Neuronal stem cell (in vitro differentiated cells): ENCODE measurements around the gene PHYH.

Experiments used
- DNase-seq: peaks from one replicate; pipeline ENCODE4 v3.0.0-alpha.2; 2013; ENCODE audit warnings: low spot score
- H2AFZ ChIP-seq: one replicate; pipeline ENCODE4 v1.6.1; 2013; ENCODE audit warnings: mild to moderate bottlenecking, low read length, inconsistent platforms
- H2AK5ac ChIP-seq: 2 replicates; pipeline ENCODE4 v1.6.1; 2013; ENCODE audit warnings: low read depth, mild to moderate bottlenecking, inconsistent platforms, low read length, moderate library complexity, mixed read lengths
- H2BK120ac ChIP-seq: 2 replicates; pipeline ENCODE4 v1.6.1; 2013; ENCODE audit warnings: low read depth, mild to moderate bottlenecking, inconsistent platforms, low read length, moderate library complexity, mixed read lengths
- H2BK12ac ChIP-seq: one replicate; pipeline ENCODE4 v1.6.1; 2013; ENCODE audit warnings: low read length, inconsistent platforms
- H2BK15ac ChIP-seq: 2 replicates; pipeline ENCODE4 v1.6.1; 2013; ENCODE audit warnings: mild to moderate bottlenecking, low read length, inconsistent platforms, mixed read lengths
- H2BK5ac ChIP-seq: one replicate; pipeline ENCODE4 v1.6.1; 2013; ENCODE audit warnings: inconsistent platforms, mild to moderate bottlenecking, low read length, moderate library complexity
- H3K14ac ChIP-seq: one replicate; pipeline ENCODE4 v1.6.1; 2013; ENCODE audit warnings: low read length, inconsistent platforms
- H3K18ac ChIP-seq: 2 replicates; pipeline ENCODE4 v1.6.1; 2013; ENCODE audit warnings: low read length, inconsistent platforms
- H3K23ac ChIP-seq: 2 replicates; pipeline ENCODE4 v1.6.1; 2013; ENCODE audit warnings: low read depth, mild to moderate bottlenecking, mixed read lengths, low read length, inconsistent platforms; ENCODE audit not compliant: poor library complexity
- H3K27ac ChIP-seq: replicated peaks from 3 replicates; pipeline ENCODE4 v1.5.1; 2013; ENCODE audit warnings: low read length, inconsistent platforms
- H3K27me3 ChIP-seq, 3 experiments: 2 replicates each; pipeline ENCODE4 v1.6.1; 2013; ENCODE audit warnings: low read length in 3 of 3, mild to moderate bottlenecking in 2 of 3, inconsistent platforms in 1 of 3, low read depth in 1 of 3, mixed read lengths in 1 of 3, moderate library complexity in 1 of 3; ENCODE audit not compliant: control insufficient read depth in 3 of 3, insufficient read depth in 3 of 3
- H3K36me3 ChIP-seq, 2 donors: replicated peaks in 1 of 2; 2 replicates each; pipeline ENCODE4 v1.6.1; 2013; ENCODE audit warnings: low read length in 2 of 2; ENCODE audit not compliant: control insufficient read depth in 2 of 2, insufficient read depth in 2 of 2
- H3K4ac ChIP-seq: 2 replicates; pipeline ENCODE4 v1.6.1; 2013; ENCODE audit warnings: inconsistent platforms, mild to moderate bottlenecking, low read length, moderate library complexity
- H3K4me1 ChIP-seq, 2 donors: 1 replicate in 1 of 2; 2 replicates in 1 of 2; pipeline ENCODE4 v1.6.1; 2013; ENCODE audit warnings: low read length in 2 of 2, low read depth in 1 of 2; ENCODE audit not compliant: control insufficient read depth in 2 of 2, insufficient read depth in 1 of 2
- H3K4me2 ChIP-seq: one replicate; pipeline ENCODE4 v1.6.1; 2013; ENCODE audit warnings: mild to moderate bottlenecking, low read length, inconsistent platforms; ENCODE audit not compliant: insufficient read depth, poor library complexity, severe bottlenecking
- H3K4me3 ChIP-seq, 2 donors: 2 replicates each; pipeline ENCODE4 v1.5.1; 2013; ENCODE audit warnings: low read length in 2 of 2, mild to moderate bottlenecking in 2 of 2, inconsistent platforms in 1 of 2, moderate library complexity in 1 of 2
- H3K79me1 ChIP-seq: one replicate; pipeline ENCODE4 v1.6.1; 2013; ENCODE audit warnings: low read depth, mild to moderate bottlenecking, inconsistent platforms, low read length, moderate library complexity
- H3K9ac ChIP-seq: one replicate; pipeline ENCODE4 v1.6.1; 2013; ENCODE audit warnings: mild to moderate bottlenecking, low read depth, low read length, inconsistent platforms; ENCODE audit not compliant: poor library complexity
- H3K9me3 ChIP-seq, 2 donors: replicated peaks in 1 of 2; 2 replicates each; pipeline versions ENCODE3 to v1.6.1; 2013; ENCODE audit warnings: low read length in 2 of 2, mild to moderate bottlenecking in 2 of 2, inconsistent platforms in 1 of 2, low read depth in 1 of 2, mixed read lengths in 1 of 2, moderate library complexity in 1 of 2; ENCODE audit not compliant: control insufficient read depth in 2 of 2, insufficient read depth in 1 of 2
- H4K8ac ChIP-seq: one replicate; pipeline ENCODE4 v1.6.1; 2013; ENCODE audit warnings: low read depth, mild to moderate bottlenecking, inconsistent platforms, low read length, moderate library complexity
- H4K91ac ChIP-seq: one replicate; pipeline ENCODE4 v1.6.1; 2013; ENCODE audit warnings: low read length, low read depth, mild to moderate bottlenecking, inconsistent platforms; ENCODE audit not compliant: poor library complexity
- WGBS, 2 donors: extraction: QIAGEN DNeasy Blood & Tissue Kit; methylation state at CpG; one replicate each; pipeline ENCODE4 v1.1.7; 2013; ENCODE audit warnings: missing lambda C conversion rate in 2 of 2, mixed read lengths in 1 of 2; ENCODE audit not compliant: insufficient read length in 2 of 2, insufficient replicate concordance in 1 of 2; ENCODE audit errors: extremely low coverage in 2 of 2; 5-methylcytosine and 5-hydroxymethylcytosine counted together

The PHYH gene

GRCh38 chr10:13347043-13347499 lies 47.2 kb upstream of the PHYH start:
- Histone ChIP-seq H4K91ac (no peak overlapping the region), H2BK5ac (peak overlapping the region; percentile 58), H3K4me2 (peak overlapping the region; percentile 55), H2AFZ (peak overlapping the region; percentile 66), H3K27me3 (peaks cover 4 to 31% (median 4%) of the 10 kb centered on the region in 3 experiments), H3K4me1 (peaks cover 12 to 21% of the 10 kb centered on the region in 2 donors), H2BK120ac (peak overlapping the region; percentile 40), H3K27ac (peak overlapping the region; percentile 86), H2BK12ac (no peak overlapping the region), H2AK5ac (peak overlapping the region; percentile 94), H3K36me3 (peaks cover 6 to 36% of the 10 kb centered on the region in 2 donors), H3K4me3 (peak overlapping the region; percentile 74 to 96), H4K8ac (no peak overlapping the region), H3K79me1 (no peaks in the 10 kb centered on the region), H3K14ac (no peak overlapping the region), H3K4ac (no peak overlapping the region), H3K23ac (no peak overlapping the region), H2BK15ac (no peak overlapping the region), H3K18ac (peak overlapping the region; percentile 95), H3K9ac (peak overlapping the region; percentile 86), H3K9me3 (peaks cover 0 to 4% of the 10 kb centered on the region in 2 donors)
- no CpG with 5 or more reads among the region's 47 CpGs for WGBS, 2 donors
- DNase-seq: no peak

GRCh38 chr10:13346283-13347042 lies 46.6 kb upstream of the PHYH start:
- H3K4ac ChIP-seq: no peak overlapping the region
- H2BK120ac ChIP-seq: no peak overlapping the region
- no peak overlapping the region for H4K91ac ChIP-seq
- peak overlapping the region; percentile 94 for H2AK5ac ChIP-seq
- peak overlapping the region; percentile 86 for H3K27ac ChIP-seq
- no CpG with 5 or more reads among the region's 18 CpGs for WGBS, 2 donors
- H3K9ac ChIP-seq: no peak overlapping the region
- peak overlapping the region; percentile 66 for H2AFZ ChIP-seq
- peaks cover 0 to 25% (median under 1%) of the 10 kb centered on the region in 3 experiments for H3K27me3 ChIP-seq
- no peak overlapping the region for H2BK15ac ChIP-seq
- peak overlapping the region; percentile 74 to 96 for H3K4me3 ChIP-seq
- no peak for DNase-seq
- H3K14ac ChIP-seq: no peak overlapping the region
- no peak overlapping the region for H3K23ac ChIP-seq
- H4K8ac ChIP-seq: no peak overlapping the region
- peak overlapping the region; percentile 55 for H3K4me2 ChIP-seq
- peaks cover 0 to 4% of the 10 kb centered on the region in 2 donors for H3K9me3 ChIP-seq
- no peaks in the 10 kb centered on the region for H3K79me1 ChIP-seq
- no peak overlapping the region for H2BK12ac ChIP-seq
- H2BK5ac ChIP-seq: peak overlapping the region; percentile 58
- peaks cover 6 to 40% of the 10 kb centered on the region in 2 donors for H3K36me3 ChIP-seq
- peaks cover 10 to 21% of the 10 kb centered on the region in 2 donors for H3K4me1 ChIP-seq
- H3K18ac ChIP-seq: no peak overlapping the region

- Histone ChIP-seq H3K4me3 (no peak overlapping the region), H3K27ac (no peak overlapping the region), H3K18ac (no peak overlapping the region), H3K4me2 (no peak overlapping the region), H2BK12ac (no peak overlapping the region), H3K4me1 (peaks cover 2 to 4% of the 10 kb centered on the region in 2 donors), H4K8ac (no peak overlapping the region), H4K91ac (no peak overlapping the region), H3K27me3 (no peaks in the 10 kb centered on the region), H2AFZ (no peak overlapping the region), H3K23ac (no peak overlapping the region), H3K79me1 (peaks cover 3% of the 10 kb centered on the region), H3K9ac (no peak overlapping the region), H2BK5ac (no peak overlapping the region), H3K4ac (no peak overlapping the region), H2AK5ac (no peak overlapping the region), H3K14ac (no peak overlapping the region), H2BK15ac (no peak overlapping the region), H3K36me3 (peaks cover 14 to 93% of the 10 kb centered on the region in 2 donors), H2BK120ac (no peak overlapping the region), H3K9me3 (peaks cover 0 to 4% of the 10 kb centered on the region in 2 donors)
- WGBS, 2 donors: no CpG with 5 or more reads among the region's 12 CpGs
- no peak for DNase-seq
Measured at GRCh38 chr10:13340626-13341376, 40.9 kb upstream of the PHYH start.

- peaks cover 1 to 2% of the 10 kb centered on the region in 2 donors for H3K4me1 ChIP-seq
- no peak overlapping the region for H3K9ac ChIP-seq
- H3K4me2 ChIP-seq: no peak overlapping the region
- H3K4me3 ChIP-seq: no peak overlapping the region
- no peak overlapping the region for H2AK5ac ChIP-seq
- H3K36me3 ChIP-seq: peaks cover 15 to 94% of the 10 kb centered on the region in 2 donors
- peaks cover 5% of the 10 kb centered on the region for H3K79me1 ChIP-seq
- no peak overlapping the region for H2BK5ac ChIP-seq
- H3K4ac ChIP-seq: no peak overlapping the region
- WGBS, 2 donors: no CpG with 5 or more reads among the region's 9 CpGs
- H3K14ac ChIP-seq: no peak overlapping the region
- H3K18ac ChIP-seq: no peak overlapping the region
- no peak overlapping the region for H2BK15ac ChIP-seq
- H2BK12ac ChIP-seq: no peak overlapping the region
- no peaks in the 10 kb centered on the region for H3K27me3 ChIP-seq
- no peak overlapping the region for H3K27ac ChIP-seq
- H3K23ac ChIP-seq: no peak overlapping the region
- H4K8ac ChIP-seq: no peak overlapping the region
- no peak for DNase-seq
- no peak overlapping the region for H2BK120ac ChIP-seq
- no peak overlapping the region for H4K91ac ChIP-seq
- H2AFZ ChIP-seq: no peak overlapping the region
- H3K9me3 ChIP-seq: peaks cover 0 to 4% of the 10 kb centered on the region in 2 donors
Measured at GRCh38 chr10:13340068-13340467, 40.2 kb upstream of the PHYH start.
